ENCODE results near the gene SCAP.

The SCAP gene

GRCh38 chr3:47475570-47476329 lies at the start of gene SCAP:
TSS of gene SCAP (minus strand) at chr3:47475941. CDS start at chr3:47442993, 32,948 bp downstream.
- peak within 1 kb of the TSS; percentile 78 for H3K4me3 ChIP-seq (ENCODE audit: low read depth, low read length)
- no peaks in the 10 kb centered on the region for H3K9me3 ChIP-seq (ENCODE audit: control insufficient read depth, insufficient read depth, low read depth, low read length)
- ChIA-PET CTCF (interaction anchor here (0.6 to 1.5 kb wide), 17 partner anchors 9 to 676 kb away, joined by 3 to 10 read pairs (median 3); no protein-coding TSS in a partner anchor), POLR2A (interaction anchor here (0.8 to 1.4 kb wide), 3 partner anchors 38 to 54 kb away, joined by 3 to 6 read pairs (median 3); partner anchors contain the start of gene ELP6)
- H3K4me1 ChIP-seq (ENCODE audit: control insufficient read depth, insufficient read depth, low read length): no peaks in the 10 kb centered on the region
- no peaks in the 10 kb centered on the region for H3K36me3 ChIP-seq (ENCODE audit: control insufficient read depth in 2 of 2, insufficient read depth in 1 of 2, low read length in 2 of 2)
- H3K27ac ChIP-seq (ENCODE audit: extremely low read depth, low read depth, low read length): peak within 1 kb of the TSS; percentile 40
- no peak for TF ChIP-seq ZNF76 (tag by site-specific recombination; IDR thresholded peaks at IDR 0.05; ENCODE audit: borderline replicate concordance, low read depth)
- no peak for TF ChIP-seq ZNF274 (IDR thresholded peaks at IDR 0.05; ENCODE audit: low read length)
- no peak for TF ChIP-seq ZNF274 (tag by site-specific recombination; IDR thresholded peaks at IDR 0.05; ENCODE audit: borderline replicate concordance)
- TF ChIP-seq ZNF837 (tag by site-specific recombination; IDR thresholded peaks at IDR 0.05): no peak
- TF ChIP-seq ZNF654 (tag by site-specific recombination; IDR thresholded peaks at IDR 0.05; ENCODE audit: low read depth): 0 out of 2 replicates have a peak, but pooled peaks have one; percentile 9
- TF ChIP-seq ZNF660 (tag by site-specific recombination; IDR thresholded peaks at IDR 0.05): 0 out of 2 replicates have a peak, but pooled peaks have one; percentile 27
- TF ChIP-seq ZNF23 (tag by site-specific recombination; IDR thresholded peaks at IDR 0.05; ENCODE audit: borderline replicate concordance): no peak
- TF ChIP-seq ZBTB11 (tag by site-specific recombination; conservative IDR thresholded peaks at IDR 0.05; ENCODE audit: low read depth): no peak
- no peak for TF ChIP-seq GLI4 (tag by site-specific recombination; IDR thresholded peaks at IDR 0.05)
- no peak for TF ChIP-seq TRIM28 (IDR thresholded peaks at IDR 0.05; ENCODE audit: borderline replicate concordance, low read length)
- no peak for TF ChIP-seq ZNF37A (tag by site-specific recombination; IDR thresholded peaks at IDR 0.05)
- no peak for TF ChIP-seq ZNF416 (tag by site-specific recombination; IDR thresholded peaks at IDR 0.05)
- TF ChIP-seq ZSCAN5A (tag by site-specific recombination; IDR thresholded peaks at IDR 0.05): no peak
- peak; percentile 67 for TF ChIP-seq ZNF335 (tag by site-specific recombination; conservative IDR thresholded peaks at IDR 0.05)
- TF ChIP-seq ELK4 (IDR thresholded peaks at IDR 0.05; ENCODE audit: borderline replicate concordance, low read depth, low read length): no peak
- no peak for TF ChIP-seq ZNF585B (tag by site-specific recombination; IDR thresholded peaks at IDR 0.05)
- peak; percentile 83 for TF ChIP-seq SP2 (tag by site-specific recombination; IDR thresholded peaks at IDR 0.05)
- no peak for TF ChIP-seq HOXA7 (CRISPR knock-in tag; IDR thresholded peaks at IDR 0.05; ENCODE audit: borderline replicate concordance)
- TF ChIP-seq ZNF560 (tag by site-specific recombination; IDR thresholded peaks at IDR 0.05; ENCODE audit: borderline replicate concordance): no peak
- TF ChIP-seq BCL11A (tag by site-specific recombination; IDR thresholded peaks at IDR 0.05; ENCODE audit: low read depth): peak; percentile 84; the same call in 1 of the 2 replicates
- peak; percentile 36; the same call in 1 of the 2 replicates for TF ChIP-seq EGR2 (tag by site-specific recombination; IDR thresholded peaks at IDR 0.05; ENCODE audit: low read depth)
- no peak for TF ChIP-seq TSHZ1 (tag by site-specific recombination; IDR thresholded peaks at IDR 0.05; ENCODE audit: borderline replicate concordance)
- TF ChIP-seq ZNF221 (tag by site-specific recombination; IDR thresholded peaks at IDR 0.05; ENCODE audit: borderline replicate concordance): no peak
- no peak for TF ChIP-seq ZNF366 (tag by site-specific recombination; conservative IDR thresholded peaks at IDR 0.05)
- no peak for TF ChIP-seq ZNF514 (tag by site-specific recombination; IDR thresholded peaks at IDR 0.05)
- TF ChIP-seq KLF17 (tag by site-specific recombination; IDR thresholded peaks at IDR 0.05): peak; percentile 65

Data from HEK293 (cell line).